HAP-1 (cell line): ENCODE measurements around the gene PLCL1.

Experiments used
- DNase-seq, 2 experiments: peaks; one replicate each; pipeline ENCODE4 v3.0.0-alpha.2; 2016 to 2020; ENCODE audit warnings: low spot score in 2 of 2
- H3K27me3 ChIP-seq: fragments of 250-450 bp; sonication (Bioruptor Pico); 2 replicates; pipeline ENCODE4 v1.5.1; 2020; ENCODE audit warnings: low read depth, mild to moderate bottlenecking, moderate library complexity
- H3K36me3 ChIP-seq: fragments of 250-450 bp; sonication (Bioruptor Pico); replicated peaks from 2 replicates; pipeline ENCODE4 v1.5.1; 2020; ENCODE audit warnings: mild to moderate bottlenecking
- H3K4me1 ChIP-seq: fragments of 250-450 bp; sonication (Bioruptor Pico); 2 replicates; pipeline ENCODE4 v1.5.1; 2020; ENCODE audit warnings: mild to moderate bottlenecking
- H3K4me3 ChIP-seq: fragments of 250-450 bp; sonication (Bioruptor Pico); 2 replicates; pipeline ENCODE4 v1.5.1; 2020; ENCODE audit warnings: mild to moderate bottlenecking, moderate library complexity
- H3K9me3 ChIP-seq: fragments of 250-450 bp; sonication (Bioruptor Pico); 2 replicates; pipeline ENCODE4 v1.5.1; 2020; ENCODE audit warnings: mild to moderate bottlenecking, moderate library complexity
- in situ Hi-C: fragments of 300-500 bp; cut with MboI; formaldehyde crosslinking; loops from 3 replicates; pipeline ENCODE4 v1.14.3; 2020; ENCODE audit warnings: low sequenced_read_pairs, inconsistent platforms, mixed read lengths

The PLCL1 gene

DNA sequence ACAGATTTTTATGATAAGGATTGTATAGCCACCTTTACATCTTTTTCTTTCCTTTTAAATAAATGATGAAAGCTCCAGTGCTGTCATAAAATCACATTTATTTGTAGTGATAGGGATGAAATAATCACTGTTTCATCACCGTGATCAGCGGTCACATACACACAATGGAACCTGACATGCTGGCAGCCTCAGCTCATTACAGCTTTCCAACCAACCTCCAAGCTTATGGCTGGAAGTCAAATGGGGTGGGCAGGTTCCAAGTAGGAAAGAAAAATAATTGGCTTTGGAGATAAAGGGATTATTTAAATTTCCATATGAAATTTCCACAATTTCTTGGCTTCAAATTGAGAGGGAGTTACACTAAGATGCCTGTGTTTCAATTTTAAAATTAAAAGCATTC lies 251.3 kb downstream of the PLCL1 start:
- Histone ChIP-seq H3K4me1 (no peaks in the 10 kb centered on the region), H3K27me3 (peaks cover 2% of the 10 kb centered on the region; the same call in 1 of the 2 replicates), H3K4me3 (no peak overlapping the region), H3K9me3 (no peaks in the 10 kb centered on the region), H3K36me3 (no peaks in the 10 kb centered on the region)
- in situ Hi-C loops = no loop called here
- DNase-seq = no peak

DNA sequence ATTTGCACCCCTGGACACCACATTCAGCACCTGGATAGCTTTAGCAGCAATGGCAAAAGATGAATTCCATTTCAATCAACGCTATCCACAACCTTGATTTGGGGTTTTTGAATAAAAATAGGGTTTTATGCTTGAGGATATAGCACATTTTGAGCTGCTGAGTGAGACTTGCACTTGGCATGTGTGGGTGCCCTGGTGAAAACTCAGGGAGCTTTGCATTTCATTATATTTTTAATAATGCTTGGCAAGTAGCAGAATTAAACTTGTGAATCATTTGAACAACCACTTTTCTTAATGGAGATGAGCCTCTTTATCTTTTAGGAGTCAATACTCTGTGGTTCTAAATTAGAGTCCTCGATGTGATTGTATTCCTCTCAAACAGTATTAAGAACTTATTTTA lies 252.4 kb downstream of the PLCL1 start:
- H3K4me3 ChIP-seq = no peak overlapping the region
- H3K36me3 ChIP-seq = no peaks in the 10 kb centered on the region
- peaks cover 2% of the 10 kb centered on the region; the same call in 1 of the 2 replicates for H3K27me3 ChIP-seq
- DNase-seq = no peak
- H3K4me1 ChIP-seq = no peaks in the 10 kb centered on the region
- in situ Hi-C loops = no loop called here
- H3K9me3 ChIP-seq = no peaks in the 10 kb centered on the region

- peaks cover 2% of the 10 kb centered on the region; the same call in 1 of the 2 replicates for H3K27me3 ChIP-seq
- no peaks in the 10 kb centered on the region for H3K4me1 ChIP-seq
- no peak overlapping the region for H3K4me3 ChIP-seq
- in situ Hi-C loops = no loop called here
- H3K36me3 ChIP-seq = no peaks in the 10 kb centered on the region
- no peak for DNase-seq
- no peaks in the 10 kb centered on the region for H3K9me3 ChIP-seq
Measured at GRCh38 chr2:198059800-198060199, 255.4 kb downstream of the PLCL1 start.

GRCh38 chr2:198060277-198060676 lies 255.9 kb downstream of the PLCL1 start:
- no peak for DNase-seq
- in situ Hi-C loops = no loop called here
- H3K4me1 ChIP-seq = no peaks in the 10 kb centered on the region
- no peak overlapping the region for H3K4me3 ChIP-seq
- no peaks in the 10 kb centered on the region for H3K36me3 ChIP-seq
- H3K27me3 ChIP-seq = peaks cover 2% of the 10 kb centered on the region; the same call in 1 of the 2 replicates
- no peaks in the 10 kb centered on the region for H3K9me3 ChIP-seq

DNA sequence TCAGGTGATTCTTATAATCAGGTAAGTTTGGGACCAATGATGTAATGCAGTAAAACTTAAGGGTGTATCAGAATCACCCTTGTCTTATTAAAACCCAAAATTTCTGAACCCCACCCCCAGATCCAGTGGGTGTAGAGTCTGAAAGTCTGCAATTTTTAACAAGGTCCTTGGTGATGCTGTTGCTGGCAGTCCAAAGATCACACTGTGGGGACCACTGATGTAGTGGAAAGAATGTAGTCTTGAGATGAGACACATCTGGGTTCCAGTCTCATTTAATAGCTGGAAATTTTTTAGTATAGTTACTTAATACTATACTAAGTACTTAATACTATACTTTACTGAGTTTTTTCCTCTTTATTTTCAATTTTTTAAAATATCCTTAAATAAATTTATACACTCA lies 258.4 kb downstream of the PLCL1 start:
- in situ Hi-C loops = no loop called here
- no peaks in the 10 kb centered on the region for H3K36me3 ChIP-seq
- H3K4me1 ChIP-seq = no peaks in the 10 kb centered on the region
- DNase-seq = no peak
- H3K27me3 ChIP-seq = peaks cover 2% of the 10 kb centered on the region; the same call in 1 of the 2 replicates
- no peaks in the 10 kb centered on the region for H3K9me3 ChIP-seq
- no peak overlapping the region for H3K4me3 ChIP-seq

DNA sequence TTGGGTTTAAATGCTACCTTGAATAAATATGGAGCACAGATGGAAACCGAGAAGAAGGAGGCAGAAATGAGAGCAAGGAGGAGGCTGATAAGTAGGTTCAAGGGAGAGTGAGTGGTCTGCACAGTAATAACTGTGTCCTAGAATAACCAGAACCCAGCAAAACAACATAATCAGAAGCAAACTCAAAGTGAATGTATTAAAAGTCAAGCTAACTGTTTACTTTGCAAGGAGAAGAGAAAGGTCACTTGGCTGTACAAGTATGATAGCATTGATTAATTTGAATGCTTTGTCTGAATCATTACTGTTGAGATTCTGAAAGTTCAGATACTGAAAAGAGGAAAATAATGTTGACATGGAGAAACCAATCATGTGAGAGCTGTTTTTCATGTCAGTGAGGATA lies 258.8 kb downstream of the PLCL1 start:
- in situ Hi-C loops = no loop called here
- no peak for DNase-seq
- Histone ChIP-seq H3K27me3 (no peaks in the 10 kb centered on the region; the same call in 1 of the 2 replicates), H3K4me1 (no peaks in the 10 kb centered on the region), H3K36me3 (no peaks in the 10 kb centered on the region), H3K4me3 (no peak overlapping the region), H3K9me3 (no peaks in the 10 kb centered on the region)

DNA sequence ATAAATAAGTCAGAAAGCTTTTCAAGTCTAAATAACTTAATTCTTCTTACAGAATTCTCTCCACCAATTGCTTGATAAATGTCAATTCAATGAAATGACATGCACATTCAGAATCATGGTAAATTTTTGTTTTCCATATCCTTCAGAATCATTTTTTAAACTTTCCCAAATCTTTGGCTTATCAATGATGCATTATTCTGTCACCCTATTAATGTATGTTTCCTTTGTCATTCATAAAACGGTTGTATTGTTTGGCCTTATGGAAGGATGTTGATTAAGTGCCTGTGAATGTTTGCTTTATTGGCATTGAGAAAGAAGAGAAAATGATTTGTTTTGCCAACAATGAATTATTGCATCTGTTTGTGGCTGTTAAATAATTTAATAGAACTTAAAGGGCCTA lies 260.9 kb downstream of the PLCL1 start:
- H3K27me3 ChIP-seq = no peaks in the 10 kb centered on the region
- no peak for DNase-seq
- in situ Hi-C loops = no loop called here
- no peaks in the 10 kb centered on the region for H3K4me1 ChIP-seq
- H3K4me3 ChIP-seq = no peak overlapping the region
- no peaks in the 10 kb centered on the region for H3K36me3 ChIP-seq
- no peaks in the 10 kb centered on the region for H3K9me3 ChIP-seq

DNA sequence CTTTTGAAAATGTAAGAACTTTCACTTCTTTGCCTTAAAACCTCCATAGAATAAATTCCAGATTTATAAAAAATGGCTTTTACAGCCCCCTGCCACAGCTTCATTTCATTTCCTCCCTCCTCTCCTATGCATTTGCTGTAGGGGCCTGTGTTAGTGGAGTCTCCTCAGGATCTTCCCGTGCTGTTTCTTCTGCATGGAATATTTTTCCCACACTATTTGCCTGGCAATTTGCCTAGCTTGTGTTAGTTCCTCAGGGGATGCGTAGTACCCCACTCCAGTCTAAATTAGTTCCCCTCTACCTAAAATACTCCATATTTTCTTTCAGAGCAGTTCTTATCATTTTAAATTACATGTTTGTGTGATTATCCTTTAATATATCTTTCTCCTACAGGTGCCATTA lies 262.2 kb downstream of the PLCL1 start:
- no peak overlapping the region for H3K4me3 ChIP-seq
- no peaks in the 10 kb centered on the region for H3K36me3 ChIP-seq
- no peaks in the 10 kb centered on the region for H3K27me3 ChIP-seq
- in situ Hi-C loops = no loop called here
- H3K4me1 ChIP-seq = no peaks in the 10 kb centered on the region
- no peaks in the 10 kb centered on the region for H3K9me3 ChIP-seq
- DNase-seq = no peak

- in situ Hi-C loops = no loop called here
- no peak for DNase-seq
- no peaks in the 10 kb centered on the region for H3K27me3 ChIP-seq
- no peaks in the 10 kb centered on the region for H3K9me3 ChIP-seq
- no peaks in the 10 kb centered on the region for H3K4me1 ChIP-seq
- H3K36me3 ChIP-seq = no peaks in the 10 kb centered on the region
- no peak overlapping the region for H3K4me3 ChIP-seq
Measured at GRCh38 chr2:198072655-198073054, 268.3 kb downstream of the PLCL1 start.

DNA sequence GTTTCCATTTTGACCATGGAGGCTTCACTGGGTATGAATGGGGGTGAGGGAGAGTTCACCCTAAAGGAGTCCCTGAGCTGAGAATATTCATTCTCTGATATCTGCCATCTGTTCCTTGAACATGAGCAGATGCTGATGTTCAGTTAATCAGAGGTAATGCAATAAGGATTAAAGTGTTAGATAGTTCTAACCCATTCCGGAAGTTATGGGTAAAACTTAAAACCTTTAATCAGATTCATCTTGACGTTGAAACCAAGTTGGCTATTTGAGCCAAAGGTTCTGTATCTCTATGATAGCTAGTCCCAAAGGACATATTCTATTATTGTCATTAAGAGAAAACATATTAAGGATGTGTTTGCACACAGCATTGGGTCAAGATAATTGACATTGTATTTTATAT lies 268.9 kb downstream of the PLCL1 start:
- in situ Hi-C loops = no loop called here
- DNase-seq = no peak
- Histone ChIP-seq H3K27me3 (no peaks in the 10 kb centered on the region), H3K4me1 (no peaks in the 10 kb centered on the region), H3K9me3 (no peaks in the 10 kb centered on the region), H3K4me3 (no peak overlapping the region), H3K36me3 (no peaks in the 10 kb centered on the region)

GRCh38 chr2:198077477-198077876 lies 273.1 kb downstream of the PLCL1 start:
- Histone ChIP-seq H3K9me3 (no peaks in the 10 kb centered on the region), H3K4me1 (no peaks in the 10 kb centered on the region), H3K36me3 (no peaks in the 10 kb centered on the region), H3K27me3 (no peaks in the 10 kb centered on the region), H3K4me3 (no peak overlapping the region)
- no peak for DNase-seq
- in situ Hi-C loops = no loop called here

DNA sequence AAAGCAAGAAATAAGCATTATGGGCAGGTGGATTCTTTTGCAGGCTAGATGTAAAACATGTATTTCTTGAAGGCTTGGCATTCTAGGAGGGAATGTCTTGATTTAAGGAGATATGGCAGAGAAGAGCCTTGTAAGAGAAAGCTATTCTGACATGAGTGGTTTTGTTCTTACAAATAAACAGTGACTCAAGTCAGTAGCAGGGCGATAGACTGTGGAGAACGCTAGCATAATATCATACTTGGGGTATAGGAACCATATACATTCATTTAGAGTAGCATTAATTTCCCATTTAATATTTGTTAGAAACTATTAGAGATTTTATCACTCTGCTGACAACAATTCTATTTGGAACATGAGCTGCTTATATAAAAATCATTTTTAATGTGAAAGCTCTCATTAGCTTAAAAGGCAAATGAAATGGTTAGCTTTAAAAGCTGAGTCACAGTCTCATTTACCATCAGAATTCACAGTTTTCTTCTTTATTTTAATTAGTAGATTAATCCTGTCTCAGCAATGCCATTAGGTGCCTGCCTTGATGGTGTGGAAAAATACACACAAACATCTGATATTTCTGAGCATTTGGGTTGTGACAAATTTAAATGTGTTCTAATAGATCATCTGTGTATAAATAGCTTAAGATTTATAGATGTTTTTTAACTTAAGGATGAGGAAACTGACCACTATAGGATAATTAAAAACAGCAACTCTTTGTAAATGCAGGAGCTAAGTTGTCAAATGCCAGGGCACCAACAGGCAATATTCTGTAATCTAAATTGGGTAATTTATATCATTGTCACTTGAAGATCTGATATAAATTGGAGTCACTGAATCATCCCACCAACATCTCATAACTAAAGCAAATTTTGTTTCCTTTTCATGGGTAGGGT lies 276.7 kb downstream of the PLCL1 start:
- no peak for DNase-seq
- H3K9me3 ChIP-seq = no peaks in the 10 kb centered on the region
- H3K27me3 ChIP-seq = no peaks in the 10 kb centered on the region
- in situ Hi-C loops = no loop called here
- no peaks in the 10 kb centered on the region for H3K36me3 ChIP-seq
- no peaks in the 10 kb centered on the region for H3K4me1 ChIP-seq
- no peak overlapping the region for H3K4me3 ChIP-seq

DNA sequence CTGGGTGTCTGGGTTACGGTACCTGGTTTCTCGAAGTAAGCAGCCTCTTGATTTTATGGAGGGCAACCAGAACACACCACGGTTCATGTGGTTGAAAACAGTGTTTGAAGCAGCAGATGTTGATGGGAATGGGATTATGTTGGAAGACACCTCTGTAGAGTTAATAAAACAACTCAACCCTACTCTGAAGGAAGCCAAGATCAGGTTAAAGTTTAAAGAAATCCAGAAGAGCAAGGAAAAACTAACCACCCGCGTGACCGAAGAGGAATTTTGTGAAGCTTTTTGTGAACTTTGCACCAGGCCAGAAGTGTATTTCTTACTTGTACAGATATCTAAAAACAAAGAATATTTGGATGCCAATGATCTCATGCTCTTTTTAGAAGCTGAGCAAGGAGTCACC lies 279.8 kb downstream of the PLCL1 start:
- in situ Hi-C loops = no loop called here
- H3K4me1 ChIP-seq = no peaks in the 10 kb centered on the region

GRCh38 chr2:198096002-198096401 lies 291.6 kb downstream of the PLCL1 start:
- Histone ChIP-seq H3K9me3 (no peaks in the 10 kb centered on the region), H3K4me1 (no peaks in the 10 kb centered on the region), H3K27me3 (0 out of 2 replicates have a peak, but pooled peaks cover 3% of the 10 kb centered on the region), H3K36me3 (no peaks in the 10 kb centered on the region), H3K4me3 (no peak overlapping the region)
- no peak for DNase-seq
- in situ Hi-C loops = no loop called here

More for the DNA sequence above, 279.8 kb downstream of the PLCL1 start:
- H3K27me3 ChIP-seq = no peaks in the 10 kb centered on the region
- H3K36me3 ChIP-seq = no peaks in the 10 kb centered on the region
- H3K4me3 ChIP-seq = no peak overlapping the region
- DNase-seq = no peak
- no peaks in the 10 kb centered on the region for H3K9me3 ChIP-seq
